Upper lobe of left lung (tissue), 6 donors: ENCODE results near the gene ITGA1. TPM values are rescaled to one million over a fixed set of nuclear protein-coding genes. Genes with fewer than 3 reads are reported as not detected.
A peak's percentile ranks its signal among the peaks of the same experiment; 100 is the strongest.
"Not testable (repeated sequence)": the region's sequence is repeated elsewhere in the genome, so short reads cannot be mapped to it uniquely, and the experiment has no call there.

Experiments used
- ATAC-seq, 2 donors: fragments of 200-7000 bp; cut with Tn5 transposase; one replicate each; pipeline ENCODE4 v1.9.1; 2022; ENCODE audit warnings: mild to moderate bottlenecking in 2 of 2, moderate library complexity in 2 of 2; ENCODE audit not compliant: low FRiP score in 2 of 2
- DNase-seq, 2 donors: peaks; one replicate each; pipeline ENCODE4 v3.0.0-alpha.2; 2019 to 2020
- H3K27ac ChIP-seq, 4 donors: fragments of 200-600 bp; sonication (generic); one replicate each; pipeline ENCODE4 v1.5.1; 2016 to 2019
- H3K27me3 ChIP-seq, 4 donors: fragments of 200-600 bp; sonication (generic); one replicate each; pipeline ENCODE4 v1.5.1; 2017 to 2019
- H3K36me3 ChIP-seq, 4 donors: fragments of 200-600 bp; sonication (generic); one replicate each; pipeline ENCODE4 v1.5.1; 2016 to 2019
- H3K4me1 ChIP-seq, 4 donors: fragments of 200-600 bp; sonication (generic); one replicate each; pipeline ENCODE4 v1.5.1; 2018 to 2019
- H3K4me3 ChIP-seq, 4 donors: fragments of 200-600 bp; sonication (generic); one replicate each; pipeline ENCODE4 v1.5.1; 2017 to 2019; ENCODE audit warnings: mild to moderate bottlenecking in 2 of 4, moderate library complexity in 1 of 4
- H3K9me3 ChIP-seq, 4 donors: fragments of 200-600 bp; sonication (generic); one replicate each; pipeline ENCODE4 v1.5.1; 2018 to 2019
- EP300 ChIP-seq, 4 donors: sonication (generic); formaldehyde crosslinking; IDR thresholded peaks; one replicate each; pipeline ENCODE4 v1.5.1; 2017; ENCODE audit warnings: antibody characterized with exemption in 4 of 4, control low read depth in 2 of 4
- POLR2A ChIP-seq, 4 donors: fragments of 450-650 bp; IDR thresholded peaks; one replicate each; pipeline ENCODE4 v1.5.1; 2016 to 2017; ENCODE audit warnings: antibody characterized with exemption in 4 of 4, mild to moderate bottlenecking in 2 of 4
- POLR2AphosphoS5 ChIP-seq, 2 donors: sonication (generic); formaldehyde crosslinking; IDR thresholded peaks; one replicate each; pipeline ENCODE4 v1.5.1; 2017; ENCODE audit warnings: antibody characterized with exemption in 2 of 2
- WGBS, 2 donors: methylation state at CpG; one replicate each; pipeline ENCODE4 v1.1.5; 2017 to 2018; 5-methylcytosine and 5-hydroxymethylcytosine counted together
- total RNA-seq, 6 donors: library from RNA; depleted of rRNA in 4 of 6; stranded (reverse); fragments of >200 nt in 4 of 6; gene quantifications; one replicate each; pipeline versions ENCODE4 v1.1.0 to v1.2.1, GENCODE V29; 2016 to 2021
- TF ChIP-seq, protein P1 (sequence below), 6 experiments: fragments of 450-650 bp in 4 of 6; fragments of 200-600 bp in 2 of 6; sonication (generic) in 2 of 6; IDR thresholded peaks; one replicate each; pipeline ENCODE4 v1.5.1; 2016 to 2019; ENCODE audit warnings: antibody characterized with exemption in 6 of 6
- donor health status: DM: no; HTN: no; CAD: no; lungs with moderate emphysema.
- donor health status: DM: no; HTN: yes; CAD: no; lungs with severe emphysema.

ITGA1 gene
- total RNA-seq, 6 donors from 2014 or later: 19.9 to 134 (median 60.8) TPM

- ATAC-seq: no peak
- WGBS, 2 donors: 94 to 95% methylated on average over 5 of the region's 5 CpGs
- Histone ChIP-seq H3K4me3 (no peak overlapping the region), H3K27me3 (no peaks in the 10 kb centered on the region), H3K9me3 (no peaks in the 10 kb centered on the region), H3K4me1 (peaks cover 8 to 13% (median 10%) of the 10 kb centered on the region in 4 donors), H3K27ac (no peak overlapping the region), H3K36me3 (peaks cover 0 to 12% (median 0%) of the 10 kb centered on the region in 4 donors)
- TF ChIP-seq POLR2AphosphoS5 (IDR thresholded peaks at IDR 0.05): no peak
- TF ChIP-seq POLR2A (IDR thresholded peaks at IDR 0.05): no peak
- TF ChIP-seq, protein P1, sequence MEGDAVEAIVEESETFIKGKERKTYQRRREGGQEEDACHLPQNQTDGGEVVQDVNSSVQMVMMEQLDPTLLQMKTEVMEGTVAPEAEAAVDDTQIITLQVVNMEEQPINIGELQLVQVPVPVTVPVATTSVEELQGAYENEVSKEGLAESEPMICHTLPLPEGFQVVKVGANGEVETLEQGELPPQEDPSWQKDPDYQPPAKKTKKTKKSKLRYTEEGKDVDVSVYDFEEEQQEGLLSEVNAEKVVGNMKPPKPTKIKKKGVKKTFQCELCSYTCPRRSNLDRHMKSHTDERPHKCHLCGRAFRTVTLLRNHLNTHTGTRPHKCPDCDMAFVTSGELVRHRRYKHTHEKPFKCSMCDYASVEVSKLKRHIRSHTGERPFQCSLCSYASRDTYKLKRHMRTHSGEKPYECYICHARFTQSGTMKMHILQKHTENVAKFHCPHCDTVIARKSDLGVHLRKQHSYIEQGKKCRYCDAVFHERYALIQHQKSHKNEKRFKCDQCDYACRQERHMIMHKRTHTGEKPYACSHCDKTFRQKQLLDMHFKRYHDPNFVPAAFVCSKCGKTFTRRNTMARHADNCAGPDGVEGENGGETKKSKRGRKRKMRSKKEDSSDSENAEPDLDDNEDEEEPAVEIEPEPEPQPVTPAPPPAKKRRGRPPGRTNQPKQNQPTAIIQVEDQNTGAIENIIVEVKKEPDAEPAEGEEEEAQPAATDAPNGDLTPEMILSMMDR (IDR thresholded peaks at IDR 0.05): no peak
- DNase-seq: no peak
Measured at GRCh38 chr5:52861368-52861767, 73.7 kb downstream of the ITGA1 start.

- no peaks in the 10 kb centered on the region for H3K27me3 ChIP-seq
- H3K4me3 ChIP-seq: peak overlapping the region in 1 of 4 donors; percentile 19
- no peak for ATAC-seq
Measured at GRCh38 chr5:52863715-52864290, 76.1 kb downstream of the ITGA1 start.

DNA sequence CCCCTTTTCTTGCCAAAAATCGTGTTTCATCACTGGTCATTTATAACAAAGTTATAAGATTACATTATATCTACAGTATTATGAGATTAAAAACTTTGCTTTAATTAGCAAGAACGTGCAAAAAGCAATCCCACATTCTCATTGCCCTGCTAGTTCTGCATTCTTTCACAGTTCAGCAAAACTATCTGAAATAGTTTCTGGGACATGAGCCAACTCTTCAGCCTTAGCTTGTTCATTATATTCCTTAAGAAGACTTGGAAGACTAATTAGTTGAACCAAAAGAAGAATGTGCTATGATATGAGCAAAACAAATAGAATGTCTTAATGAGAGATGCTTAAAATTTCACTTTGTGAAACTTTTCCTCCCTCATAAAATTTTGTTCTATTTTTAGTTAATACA, 76.7 kb downstream of the ITGA1 start:
- H3K27ac ChIP-seq: peak overlapping the region in 1 of 4 donors; percentile 48

More at GRCh38 chr5:52863715-52864290, 76.1 kb downstream of the ITGA1 start:
- Histone ChIP-seq H3K9me3 (no peaks in the 10 kb centered on the region), H3K4me1 (peaks cover 8 to 13% (median 10%) of the 10 kb centered on the region in 4 donors), H3K36me3 (peaks cover 0 to 24% (median 0%) of the 10 kb centered on the region in 4 donors), H3K27ac (peak overlapping the region in 3 of 4 donors; percentile 11 to 48 (median 43))
- DNase-seq: no peak
- WGBS, 2 donors: 37 to 44% methylated on average over 2 of the region's 2 CpGs
- TF ChIP-seq EP300 (IDR thresholded peaks at IDR 0.05) (no peak), POLR2A (IDR thresholded peaks at IDR 0.05) (no peak), POLR2AphosphoS5 (IDR thresholded peaks at IDR 0.05) (no peak)
- TF ChIP-seq, protein P1 (IDR thresholded peaks at IDR 0.05): no peak

DNA sequence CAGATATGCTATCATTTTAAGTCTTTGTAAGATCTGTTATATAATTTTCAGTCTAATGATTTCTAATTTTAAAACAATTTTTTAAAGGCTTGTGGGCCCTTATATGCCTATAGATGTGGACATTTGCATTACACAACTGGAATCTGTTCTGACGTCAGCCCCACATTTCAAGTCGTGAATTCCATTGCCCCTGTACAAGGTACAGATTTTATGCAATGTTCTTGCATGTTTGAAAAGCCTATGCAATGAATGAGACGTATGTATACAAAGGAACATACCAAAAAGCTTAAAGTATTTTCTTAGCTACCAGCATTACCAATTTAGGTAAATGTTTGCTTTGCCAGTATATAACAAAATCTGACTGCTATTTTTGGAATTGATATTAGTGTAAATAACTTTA, 77.2 kb downstream of the ITGA1 start:
- 62 to 71% methylated on average over 3 of the region's 3 CpGs for WGBS, 2 donors
- Histone ChIP-seq H3K36me3 (peaks cover 0 to 28% (median 0%) of the 10 kb centered on the region in 4 donors), H3K27me3 (no peaks in the 10 kb centered on the region), H3K9me3 (no peaks in the 10 kb centered on the region), H3K4me3 (no peak overlapping the region), H3K27ac (no peak overlapping the region), H3K4me1 (peaks cover 8 to 13% (median 10%) of the 10 kb centered on the region in 4 donors)
- TF ChIP-seq, protein P1 (IDR thresholded peaks at IDR 0.05): no peak
- TF ChIP-seq POLR2AphosphoS5 (IDR thresholded peaks at IDR 0.05) (no peak), POLR2A (IDR thresholded peaks at IDR 0.05) (no peak), EP300 (IDR thresholded peaks at IDR 0.05) (no peak)
- ATAC-seq: no peak
- DNase-seq: no peak

More for the DNA sequence above, 76.7 kb downstream of the ITGA1 start:
- WGBS, 2 donors: 7 to 10% methylated on average over 2 of the region's 2 CpGs
- TF ChIP-seq EP300 (IDR thresholded peaks at IDR 0.05): no peak
- TF ChIP-seq POLR2AphosphoS5 (IDR thresholded peaks at IDR 0.05): no peak
- no peak for TF ChIP-seq POLR2A (IDR thresholded peaks at IDR 0.05)
- TF ChIP-seq, protein P1 (IDR thresholded peaks at IDR 0.05): no peak
- Histone ChIP-seq H3K9me3 (no peaks in the 10 kb centered on the region), H3K4me3 (peak overlapping the region in 1 of 4 donors; percentile 19), H3K36me3 (peaks cover 0 to 26% (median 0%) of the 10 kb centered on the region in 4 donors), H3K27me3 (no peaks in the 10 kb centered on the region), H3K4me1 (peaks cover 8 to 13% (median 10%) of the 10 kb centered on the region in 4 donors)
- DNase-seq (no peak), ATAC-seq (no peak)

DNA sequence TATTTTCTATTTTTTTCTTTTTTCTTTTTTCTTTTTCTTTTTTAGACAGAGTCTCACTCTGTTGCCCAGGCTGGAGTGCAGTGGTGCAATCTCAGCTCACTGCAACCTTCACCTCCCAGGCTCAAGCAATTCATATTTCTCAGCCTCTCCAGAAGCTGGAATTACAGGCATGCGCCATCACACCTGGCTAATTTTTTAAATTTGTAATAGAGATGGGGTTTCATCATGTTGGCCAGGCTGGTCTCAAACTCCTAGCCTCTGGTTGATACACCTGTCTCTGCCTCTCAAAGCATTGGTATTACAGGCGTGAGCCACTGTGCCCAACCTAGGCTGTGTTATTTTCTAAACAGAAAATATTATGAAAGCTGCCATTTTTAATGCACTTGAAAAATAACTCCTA, 78.3 kb downstream of the ITGA1 start:
- H3K27ac ChIP-seq, H3K27me3 ChIP-seq, H3K9me3 ChIP-seq, ATAC-seq, H3K4me3 ChIP-seq, DNase-seq: not testable (repeated sequence)
- Histone ChIP-seq H3K36me3 (peaks cover 0 to 28% (median 0%) of the 10 kb centered on the region in 4 donors), H3K4me1 (peaks cover 9 to 13% (median 12%) of the 10 kb centered on the region in 4 donors)
- 100% methylated on average over 2 of the region's 2 CpGs for WGBS, 2 donors
